ENCODE measurements around the gene HEPHL1.

Gene HEPHL1

DNA sequence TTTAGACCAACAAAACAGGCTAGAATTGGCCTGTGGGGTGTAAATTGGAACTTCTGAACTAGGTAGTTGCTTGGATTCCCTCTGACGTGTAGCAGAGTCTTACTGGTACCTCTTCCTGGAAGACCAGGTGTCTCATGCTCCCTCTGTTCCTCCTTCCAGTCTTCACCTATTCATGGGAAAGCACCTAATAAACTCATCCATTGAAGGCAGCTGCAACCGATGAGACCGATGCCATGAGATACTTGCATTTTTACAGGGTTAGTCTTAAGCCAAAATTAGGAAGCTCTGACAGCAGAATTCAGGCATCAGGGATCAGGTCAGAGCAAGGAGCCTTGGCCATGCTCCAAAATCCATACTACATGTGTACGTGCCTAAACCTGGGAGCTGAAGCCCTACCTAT is 13.2 kb upstream of the HEPHL1 start:
- TF ChIP-seq CEBPB (IDR thresholded peaks at IDR 0.05) (no peak), YY1 (IDR thresholded peaks at IDR 0.05; ENCODE audit: low read depth) (no peak), TAF1 (IDR thresholded peaks at IDR 0.05; ENCODE audit: low read depth) (no peak), NFIC (IDR thresholded peaks at IDR 0.05) (no peak), TCF12 (IDR thresholded peaks at IDR 0.05; ENCODE audit: low read depth) (no peak), TEAD4 (IDR thresholded peaks at IDR 0.05) (no peak), EGR1 (IDR thresholded peaks at IDR 0.05) (no peak), FOXM1 (IDR thresholded peaks at IDR 0.05; ENCODE audit: borderline replicate concordance, low read depth) (no peak), EP300 (IDR thresholded peaks at IDR 0.05; ENCODE audit: borderline replicate concordance) (no peak), RAD21 (IDR thresholded peaks at IDR 0.05; ENCODE audit: low read depth) (no peak), ZBTB7A (IDR thresholded peaks at IDR 0.05; ENCODE audit: low read depth) (no peak), CREB1 (IDR thresholded peaks at IDR 0.05; ENCODE audit: low read depth) (no peak)
- TF ChIP-seq, protein P1, sequence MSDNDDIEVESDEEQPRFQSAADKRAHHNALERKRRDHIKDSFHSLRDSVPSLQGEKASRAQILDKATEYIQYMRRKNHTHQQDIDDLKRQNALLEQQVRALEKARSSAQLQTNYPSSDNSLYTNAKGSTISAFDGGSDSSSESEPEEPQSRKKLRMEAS (IDR thresholded peaks at IDR 0.05): no peak
- TF ChIP-seq, protein P2, sequence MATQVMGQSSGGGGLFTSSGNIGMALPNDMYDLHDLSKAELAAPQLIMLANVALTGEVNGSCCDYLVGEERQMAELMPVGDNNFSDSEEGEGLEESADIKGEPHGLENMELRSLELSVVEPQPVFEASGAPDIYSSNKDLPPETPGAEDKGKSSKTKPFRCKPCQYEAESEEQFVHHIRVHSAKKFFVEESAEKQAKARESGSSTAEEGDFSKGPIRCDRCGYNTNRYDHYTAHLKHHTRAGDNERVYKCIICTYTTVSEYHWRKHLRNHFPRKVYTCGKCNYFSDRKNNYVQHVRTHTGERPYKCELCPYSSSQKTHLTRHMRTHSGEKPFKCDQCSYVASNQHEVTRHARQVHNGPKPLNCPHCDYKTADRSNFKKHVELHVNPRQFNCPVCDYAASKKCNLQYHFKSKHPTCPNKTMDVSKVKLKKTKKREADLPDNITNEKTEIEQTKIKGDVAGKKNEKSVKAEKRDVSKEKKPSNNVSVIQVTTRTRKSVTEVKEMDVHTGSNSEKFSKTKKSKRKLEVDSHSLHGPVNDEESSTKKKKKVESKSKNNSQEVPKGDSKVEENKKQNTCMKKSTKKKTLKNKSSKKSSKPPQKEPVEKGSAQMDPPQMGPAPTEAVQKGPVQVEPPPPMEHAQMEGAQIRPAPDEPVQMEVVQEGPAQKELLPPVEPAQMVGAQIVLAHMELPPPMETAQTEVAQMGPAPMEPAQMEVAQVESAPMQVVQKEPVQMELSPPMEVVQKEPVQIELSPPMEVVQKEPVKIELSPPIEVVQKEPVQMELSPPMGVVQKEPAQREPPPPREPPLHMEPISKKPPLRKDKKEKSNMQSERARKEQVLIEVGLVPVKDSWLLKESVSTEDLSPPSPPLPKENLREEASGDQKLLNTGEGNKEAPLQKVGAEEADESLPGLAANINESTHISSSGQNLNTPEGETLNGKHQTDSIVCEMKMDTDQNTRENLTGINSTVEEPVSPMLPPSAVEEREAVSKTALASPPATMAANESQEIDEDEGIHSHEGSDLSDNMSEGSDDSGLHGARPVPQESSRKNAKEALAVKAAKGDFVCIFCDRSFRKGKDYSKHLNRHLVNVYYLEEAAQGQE (IDR thresholded peaks at IDR 0.05; ENCODE audit: low read depth): no peak
- TF ChIP-seq, protein P3, sequence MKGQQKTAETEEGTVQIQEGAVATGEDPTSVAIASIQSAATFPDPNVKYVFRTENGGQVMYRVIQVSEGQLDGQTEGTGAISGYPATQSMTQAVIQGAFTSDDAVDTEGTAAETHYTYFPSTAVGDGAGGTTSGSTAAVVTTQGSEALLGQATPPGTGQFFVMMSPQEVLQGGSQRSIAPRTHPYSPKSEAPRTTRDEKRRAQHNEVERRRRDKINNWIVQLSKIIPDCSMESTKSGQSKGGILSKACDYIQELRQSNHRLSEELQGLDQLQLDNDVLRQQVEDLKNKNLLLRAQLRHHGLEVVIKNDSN (IDR thresholded peaks at IDR 0.05): no peak

DNA sequence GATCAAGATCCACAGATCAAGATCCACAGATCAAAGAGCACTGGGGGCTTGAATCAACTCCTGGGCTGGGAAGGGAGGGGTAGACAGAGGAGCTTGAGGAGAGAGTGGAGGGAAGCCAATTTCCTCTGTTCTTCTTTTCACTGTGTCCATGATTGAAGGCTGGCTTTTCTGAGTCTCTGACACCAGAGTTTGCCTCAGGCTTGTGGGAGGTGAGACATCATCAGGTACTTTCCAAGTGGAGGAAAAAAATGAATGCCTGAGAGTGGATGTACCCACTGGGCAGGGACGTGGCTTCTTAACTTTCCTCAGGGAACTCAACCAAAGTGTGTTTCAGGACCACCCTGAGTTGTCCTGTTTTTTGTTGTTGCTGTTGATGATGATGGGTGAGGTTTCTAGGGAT is 11.0 kb upstream of the HEPHL1 start:
- TF ChIP-seq, protein P1 (IDR thresholded peaks at IDR 0.05): no peak
- TF ChIP-seq TCF12 (IDR thresholded peaks at IDR 0.05; ENCODE audit: low read depth) (no peak), TEAD4 (IDR thresholded peaks at IDR 0.05) (no peak), EP300 (IDR thresholded peaks at IDR 0.05; ENCODE audit: borderline replicate concordance) (no peak), EGR1 (IDR thresholded peaks at IDR 0.05) (no peak), FOXM1 (IDR thresholded peaks at IDR 0.05; ENCODE audit: borderline replicate concordance, low read depth) (no peak), YY1 (IDR thresholded peaks at IDR 0.05; ENCODE audit: low read depth) (no peak), CREB1 (IDR thresholded peaks at IDR 0.05; ENCODE audit: low read depth) (no peak)

DNA sequence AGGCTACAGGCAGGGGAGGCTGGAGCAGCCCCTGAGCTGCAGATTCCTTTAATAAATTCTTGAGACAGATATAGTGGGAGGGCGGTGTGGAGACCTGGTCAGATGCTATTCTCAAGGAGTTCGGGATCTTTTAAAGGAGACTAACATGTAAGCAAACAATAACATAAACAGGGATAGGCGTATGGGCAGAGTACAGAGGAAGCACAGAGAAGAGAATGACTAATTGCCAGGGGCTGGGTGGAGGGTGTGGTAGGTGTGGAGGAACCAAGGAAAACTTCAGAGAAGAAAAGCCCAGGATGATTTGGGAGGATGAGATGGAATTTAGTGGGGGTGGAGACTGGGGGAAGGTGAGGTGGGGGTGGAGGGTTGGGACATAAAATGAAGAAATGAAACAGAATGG is 9.7 kb upstream of the HEPHL1 start:
- TF ChIP-seq NFIC (IDR thresholded peaks at IDR 0.05): no peak
- TF ChIP-seq, protein P2 (IDR thresholded peaks at IDR 0.05; ENCODE audit: low read depth): no peak
- TF ChIP-seq ZBTB7A (IDR thresholded peaks at IDR 0.05; ENCODE audit: low read depth): no peak
- no peak for TF ChIP-seq TCF12 (IDR thresholded peaks at IDR 0.05; ENCODE audit: low read depth)

DNA sequence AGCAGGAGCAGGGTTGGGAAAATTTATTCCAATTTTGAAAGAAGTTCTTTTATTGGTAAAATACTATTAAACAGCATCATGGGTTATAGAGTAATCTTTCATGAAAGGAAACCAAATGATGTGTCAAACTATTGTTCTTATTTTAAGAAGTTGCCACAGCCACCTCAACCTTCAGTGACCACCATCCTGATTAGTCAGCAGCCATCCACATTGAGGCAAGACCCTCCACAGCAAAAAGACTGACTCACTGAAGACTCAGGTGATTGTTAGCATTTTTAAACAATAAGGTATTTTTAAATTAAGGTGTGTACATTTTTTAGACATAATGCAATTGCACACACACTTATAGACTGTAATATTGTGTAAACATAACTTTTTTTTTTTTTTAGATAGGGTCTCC is 3.7 kb upstream of the HEPHL1 start:
- TF ChIP-seq NFIC (IDR thresholded peaks at IDR 0.05): no peak
- TF ChIP-seq TCF12 (IDR thresholded peaks at IDR 0.05; ENCODE audit: low read depth): no peak
- TF ChIP-seq, protein P3 (IDR thresholded peaks at IDR 0.05): no peak
- no peak for TF ChIP-seq TEAD4 (IDR thresholded peaks at IDR 0.05)
- no peak for TF ChIP-seq YY1 (IDR thresholded peaks at IDR 0.05; ENCODE audit: low read depth)
- TF ChIP-seq CEBPB (IDR thresholded peaks at IDR 0.05): no peak
- TF ChIP-seq RAD21 (IDR thresholded peaks at IDR 0.05; ENCODE audit: low read depth): no peak
- TF ChIP-seq TAF1 (IDR thresholded peaks at IDR 0.05; ENCODE audit: low read depth): no peak
- no peak for TF ChIP-seq CREB1 (IDR thresholded peaks at IDR 0.05; ENCODE audit: low read depth)
- no peak for TF ChIP-seq EP300 (IDR thresholded peaks at IDR 0.05; ENCODE audit: borderline replicate concordance)
- TF ChIP-seq EGR1 (IDR thresholded peaks at IDR 0.05): no peak
- TF ChIP-seq, protein P2 (IDR thresholded peaks at IDR 0.05; ENCODE audit: low read depth): no peak
- no peak for TF ChIP-seq FOXM1 (IDR thresholded peaks at IDR 0.05; ENCODE audit: borderline replicate concordance, low read depth)
- TF ChIP-seq, protein P1 (IDR thresholded peaks at IDR 0.05): no peak
- no peak for TF ChIP-seq ZBTB7A (IDR thresholded peaks at IDR 0.05; ENCODE audit: low read depth)

All from Ishikawa (cell line).